ENCODE data around the gene PAQR9.

DNA sequence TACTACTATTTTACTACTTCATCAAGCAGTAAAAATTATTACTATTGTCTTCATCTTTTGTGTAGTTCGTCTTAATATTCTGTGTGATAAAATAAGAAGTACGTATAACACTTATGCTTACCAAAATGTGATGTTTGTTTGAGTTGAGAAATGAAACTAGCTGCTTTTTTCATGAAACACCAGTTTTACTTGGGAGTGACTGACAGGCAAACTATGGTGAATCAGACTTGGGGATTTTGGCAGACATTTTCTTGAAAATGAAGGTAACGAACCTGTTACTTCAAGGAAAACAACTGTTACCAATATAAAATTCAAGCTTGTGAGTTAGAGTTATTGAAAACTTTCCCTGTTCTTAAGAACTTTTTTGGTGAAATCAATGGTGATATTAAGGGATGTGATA lies 48.2 kb upstream of the PAQR9 start:
- TF ChIP-seq, protein P1, sequence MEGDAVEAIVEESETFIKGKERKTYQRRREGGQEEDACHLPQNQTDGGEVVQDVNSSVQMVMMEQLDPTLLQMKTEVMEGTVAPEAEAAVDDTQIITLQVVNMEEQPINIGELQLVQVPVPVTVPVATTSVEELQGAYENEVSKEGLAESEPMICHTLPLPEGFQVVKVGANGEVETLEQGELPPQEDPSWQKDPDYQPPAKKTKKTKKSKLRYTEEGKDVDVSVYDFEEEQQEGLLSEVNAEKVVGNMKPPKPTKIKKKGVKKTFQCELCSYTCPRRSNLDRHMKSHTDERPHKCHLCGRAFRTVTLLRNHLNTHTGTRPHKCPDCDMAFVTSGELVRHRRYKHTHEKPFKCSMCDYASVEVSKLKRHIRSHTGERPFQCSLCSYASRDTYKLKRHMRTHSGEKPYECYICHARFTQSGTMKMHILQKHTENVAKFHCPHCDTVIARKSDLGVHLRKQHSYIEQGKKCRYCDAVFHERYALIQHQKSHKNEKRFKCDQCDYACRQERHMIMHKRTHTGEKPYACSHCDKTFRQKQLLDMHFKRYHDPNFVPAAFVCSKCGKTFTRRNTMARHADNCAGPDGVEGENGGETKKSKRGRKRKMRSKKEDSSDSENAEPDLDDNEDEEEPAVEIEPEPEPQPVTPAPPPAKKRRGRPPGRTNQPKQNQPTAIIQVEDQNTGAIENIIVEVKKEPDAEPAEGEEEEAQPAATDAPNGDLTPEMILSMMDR (IDR thresholded peaks at IDR 0.05; ENCODE audit: insufficient read depth, low read depth, low read length), result no peak
- no peak for TF ChIP-seq EZH2 (IDR thresholded peaks at IDR 0.05; ENCODE audit: insufficient read depth, low read length)
